Stimulated activated CD4-positive, alpha-beta T cell treated with anti-CD3 and anti-CD28 coated beads, Interleukin-2, amount 100 ng/mL, for 4 hours (primary cell): ENCODE results near the gene GSTCD.
"Not testable (repeated sequence)": the region's sequence is repeated elsewhere in the genome, so short reads cannot be mapped to it uniquely, and the experiment has no call there.

Source experiments
- DNase-seq: peaks from one replicate; pipeline ENCODE4 v3.0.0-alpha.2; 2020; ENCODE audit warnings: low read depth

GSTCD gene

GRCh38 chr4:105715692-105716278 is 7.2 kb downstream of the GSTCD start:
- no peak for DNase-seq

GRCh38 chr4:105719204-105719603 is 10.6 kb downstream of the GSTCD start:
- no peak for DNase-seq

- no peak for DNase-seq
Observed at GRCh38 chr4:105725623-105726022, 17.0 kb downstream of the GSTCD start.

- not testable (repeated sequence) for DNase-seq
Observed at GRCh38 chr4:105729895-105730294, 21.3 kb downstream of the GSTCD start.

GRCh38 chr4:105735217-105735616 is 26.6 kb downstream of the GSTCD start:
- not testable (repeated sequence) for DNase-seq

GRCh38 chr4:105741548-105741947 is 33.0 kb downstream of the GSTCD start:
- no peak for DNase-seq

GRCh38 chr4:105748222-105748621 is 39.6 kb downstream of the GSTCD start:
- DNase-seq = no peak

GRCh38 chr4:105751718-105752299 is 43.2 kb downstream of the GSTCD start:
- DNase-seq = no peak

- no peak for DNase-seq
Observed at GRCh38 chr4:105753361-105753760, 44.8 kb downstream of the GSTCD start.

GRCh38 chr4:105755375-105755774 is 46.8 kb downstream of the GSTCD start:
- no peak for DNase-seq

- DNase-seq = no peak
Observed at GRCh38 chr4:105758958-105759357, 50.4 kb downstream of the GSTCD start.

- no peak for DNase-seq
Observed at GRCh38 chr4:105765690-105766407, 57.3 kb downstream of the GSTCD start.

- no peak for DNase-seq
Observed at GRCh38 chr4:105767579-105767978, 59.0 kb downstream of the GSTCD start.

- not testable (repeated sequence) for DNase-seq
Observed at GRCh38 chr4:105770524-105770923, 61.9 kb downstream of the GSTCD start.

GRCh38 chr4:105772065-105772464 is 63.5 kb downstream of the GSTCD start:
- not testable (repeated sequence) for DNase-seq

- not testable (repeated sequence) for DNase-seq
Observed at GRCh38 chr4:105775760-105776415, 67.3 kb downstream of the GSTCD start.

GRCh38 chr4:105780176-105780575 is 71.6 kb downstream of the GSTCD start:
- DNase-seq = no peak

GRCh38 chr4:105784761-105785160 is 76.2 kb downstream of the GSTCD start:
- DNase-seq = no peak

GRCh38 chr4:105785792-105786191 is 77.2 kb downstream of the GSTCD start:
- DNase-seq = no peak

GRCh38 chr4:105786748-105787147 is 78.2 kb downstream of the GSTCD start:
- no peak for DNase-seq

GRCh38 chr4:105797225-105797624 is 88.6 kb downstream of the GSTCD start:
- no peak for DNase-seq

GRCh38 chr4:105805501-105806120 is 97.0 kb downstream of the GSTCD start:
- no peak for DNase-seq
